Gastrocnemius medialis (tissue), 4 donors: ENCODE data around the gene AFF3. TPM values are rescaled to one million over a fixed set of nuclear protein-coding genes. Genes with fewer than 3 reads are reported as not detected.

Experiments used
- ATAC-seq, 2 donors: fragments of 150-250 bp; one replicate each; pipeline ENCODE4 v1.9.1; 2016
- DNase-seq, 2 donors: peaks; one replicate each; pipeline ENCODE4 v3.0.0-alpha.2; 2019
- H3K27ac ChIP-seq, 4 donors: fragments of 200-600 bp; sonication (generic); 1 replicate in 1 of 4; 2 replicates in 3 of 4; pipeline ENCODE4 v1.5.1; 2016 to 2018; ENCODE audit warnings: mild to moderate bottlenecking in 2 of 4, moderate library complexity in 1 of 4
- H3K27me3 ChIP-seq, 3 donors: fragments of 200-600 bp; sonication (generic) in 2 of 3; 1 replicate in 1 of 3; 2 replicates in 2 of 3; pipeline versions ENCODE4 v1.5.1 to v1.6.0; 2016 to 2019; ENCODE audit warnings: mild to moderate bottlenecking in 1 of 3, moderate library complexity in 1 of 3
- H3K36me3 ChIP-seq, 2 donors: fragments of 200-600 bp; sonication (generic) in 1 of 2; one replicate each; pipeline ENCODE4 v1.5.1; 2017 to 2018
- H3K4me1 ChIP-seq, 2 donors: fragments of 200-600 bp; sonication (generic) in 1 of 2; one replicate each; pipeline ENCODE4 v1.5.1; 2016 to 2017; ENCODE audit warnings: mild to moderate bottlenecking in 2 of 2
- H3K4me3 ChIP-seq, 4 donors: fragments of 200-600 bp; sonication (generic) in 3 of 4; 1 replicate in 1 of 4; 2 replicates in 3 of 4; pipeline ENCODE4 v1.5.1; 2016 to 2019; ENCODE audit warnings: mild to moderate bottlenecking in 2 of 4
- H3K9me3 ChIP-seq, 3 donors: fragments of 200-600 bp; sonication (generic) in 2 of 3; 1 replicate in 1 of 3; 2 replicates in 2 of 3; pipeline ENCODE4 v1.5.1; 2016 to 2019
- CTCF ChIP-seq, 5 experiments: fragments of 450-650 bp in 3 of 5; fragments of 200-600 bp in 2 of 5; sonication (generic) in 2 of 5; IDR thresholded peaks in 4 of 5; conservative IDR thresholded peaks in 1 of 5; 1 replicate in 4 of 5; 2 replicates in 1 of 5; pipeline ENCODE4 v1.5.1; 2016 to 2019; ENCODE audit warnings: antibody characterized with exemption in 5 of 5, mild to moderate bottlenecking in 3 of 5, moderate library complexity in 3 of 5
- POLR2A ChIP-seq, 2 donors: fragments of 450-650 bp; IDR thresholded peaks; one replicate each; pipeline ENCODE4 v1.6.1; 2017; ENCODE audit warnings: antibody characterized with exemption in 2 of 2, mild to moderate bottlenecking in 2 of 2, moderate library complexity in 2 of 2
- in situ Hi-C, 4 donors: fragments of 200-750 bp; cut with MboI; loops; one replicate each; pipeline versions ENCODE4 v1.15.0 to v1.8.0; 2017; ENCODE audit warnings: low sequenced_read_pairs in 4 of 4
- intact Hi-C: fragments of 100-400 bp; cut with DNase I; formaldehyde crosslinking; loops from one replicate; pipeline ENCODE4 v1.15.1; 2023; ENCODE audit warnings: low total_unique reads
- total RNA-seq, 4 donors: library from RNA; depleted of rRNA; stranded (reverse); fragments of >200 nt; gene quantifications; one replicate each; pipeline versions ENCODE4 v1.1.0 to v1.2.3, GENCODE V29; 2016

The AFF3 gene
- total RNA-seq, 4 donors from 2014 or later = 0.22 to 0.55 (median 0.47) TPM

GRCh38 chr2:99734236-99734635, 408.2 kb downstream of the AFF3 start:
- Histone ChIP-seq H3K4me1 (no peaks in the 10 kb centered on the region), H3K27ac (no peak overlapping the region), H3K9me3 (no peaks in the 10 kb centered on the region), H3K27me3 (no peaks in the 10 kb centered on the region), H3K4me3 (no peak overlapping the region), H3K36me3 (no peaks in the 10 kb centered on the region)
- intact Hi-C loops (no loop called here), in situ Hi-C loops (no loop called here)
- DNase-seq = no peak
- TF ChIP-seq POLR2A (IDR thresholded peaks at IDR 0.05) (no peak), CTCF (IDR thresholded peaks at IDR 0.05 in 4 of 5, conservative IDR thresholded peaks at IDR 0.05 in 1 of 5) (no peak)
- ATAC-seq = no peak

GRCh38 chr2:99729104-99730025, 413.0 kb downstream of the AFF3 start:
- H3K4me3 ChIP-seq = no peak overlapping the region
- DNase-seq (no peak), ATAC-seq (no peak)
- no peaks in the 10 kb centered on the region for H3K4me1 ChIP-seq
- H3K36me3 ChIP-seq = no peaks in the 10 kb centered on the region
- intact Hi-C loops (no loop called here), in situ Hi-C loops (no loop called here)
- H3K27me3 ChIP-seq = no peaks in the 10 kb centered on the region
- H3K9me3 ChIP-seq = no peaks in the 10 kb centered on the region
- no peak for TF ChIP-seq POLR2A (IDR thresholded peaks at IDR 0.05)
- TF ChIP-seq CTCF (IDR thresholded peaks at IDR 0.05 in 4 of 5, conservative IDR thresholded peaks at IDR 0.05 in 1 of 5) = no peak
- no peak overlapping the region for H3K27ac ChIP-seq

- TF ChIP-seq POLR2A (IDR thresholded peaks at IDR 0.05) = no peak
- no peak for TF ChIP-seq CTCF (IDR thresholded peaks at IDR 0.05 in 4 of 5, conservative IDR thresholded peaks at IDR 0.05 in 1 of 5)
- Histone ChIP-seq H3K27me3 (no peaks in the 10 kb centered on the region), H3K9me3 (no peaks in the 10 kb centered on the region), H3K4me3 (no peak overlapping the region), H3K36me3 (no peaks in the 10 kb centered on the region), H3K4me1 (no peaks in the 10 kb centered on the region), H3K27ac (no peak overlapping the region)
- in situ Hi-C loops (no loop called here), intact Hi-C loops (no loop called here)
- ATAC-seq (no peak), DNase-seq (no peak)
These were observed 414.2 kb downstream of the AFF3 start for GRCh38 chr2:99728166-99728565.

GRCh38 chr2:99727199-99727598, 415.2 kb downstream of the AFF3 start:
- H3K27ac ChIP-seq = no peak overlapping the region
- ATAC-seq (no peak), DNase-seq (no peak)
- intact Hi-C loops (no loop called here), in situ Hi-C loops (no loop called here)
- no peaks in the 10 kb centered on the region for H3K4me1 ChIP-seq
- no peaks in the 10 kb centered on the region for H3K27me3 ChIP-seq
- H3K9me3 ChIP-seq = no peaks in the 10 kb centered on the region
- no peak for TF ChIP-seq POLR2A (IDR thresholded peaks at IDR 0.05)
- no peaks in the 10 kb centered on the region for H3K36me3 ChIP-seq
- H3K4me3 ChIP-seq = no peak overlapping the region

GRCh38 chr2:99726691-99727090, 415.7 kb downstream of the AFF3 start:
- Histone ChIP-seq H3K4me1 (no peaks in the 10 kb centered on the region), H3K27ac (no peak overlapping the region), H3K27me3 (no peaks in the 10 kb centered on the region), H3K4me3 (no peak overlapping the region), H3K9me3 (no peaks in the 10 kb centered on the region), H3K36me3 (no peaks in the 10 kb centered on the region)
- no peak for ATAC-seq
- no peak for DNase-seq
- in situ Hi-C loops = no loop called here
- no peak for TF ChIP-seq POLR2A (IDR thresholded peaks at IDR 0.05)
- TF ChIP-seq CTCF (IDR thresholded peaks at IDR 0.05 in 4 of 5, conservative IDR thresholded peaks at IDR 0.05 in 1 of 5) = no peak
- intact Hi-C loops = no loop called here
